Stimulated activated CD4-positive, alpha-beta T cell treated with anti-CD3 and anti-CD28 coated beads, Interleukin-12 subunit alpha, Interleukin-12 subunit beta, amount 100 ng/mL, for 4 hours (primary cell): ENCODE data around the gene MICAL3.

Experiments
- DNase-seq: peaks from one replicate; pipeline ENCODE4 v3.0.0-alpha.2; 2020

The MICAL3 gene

DNA sequence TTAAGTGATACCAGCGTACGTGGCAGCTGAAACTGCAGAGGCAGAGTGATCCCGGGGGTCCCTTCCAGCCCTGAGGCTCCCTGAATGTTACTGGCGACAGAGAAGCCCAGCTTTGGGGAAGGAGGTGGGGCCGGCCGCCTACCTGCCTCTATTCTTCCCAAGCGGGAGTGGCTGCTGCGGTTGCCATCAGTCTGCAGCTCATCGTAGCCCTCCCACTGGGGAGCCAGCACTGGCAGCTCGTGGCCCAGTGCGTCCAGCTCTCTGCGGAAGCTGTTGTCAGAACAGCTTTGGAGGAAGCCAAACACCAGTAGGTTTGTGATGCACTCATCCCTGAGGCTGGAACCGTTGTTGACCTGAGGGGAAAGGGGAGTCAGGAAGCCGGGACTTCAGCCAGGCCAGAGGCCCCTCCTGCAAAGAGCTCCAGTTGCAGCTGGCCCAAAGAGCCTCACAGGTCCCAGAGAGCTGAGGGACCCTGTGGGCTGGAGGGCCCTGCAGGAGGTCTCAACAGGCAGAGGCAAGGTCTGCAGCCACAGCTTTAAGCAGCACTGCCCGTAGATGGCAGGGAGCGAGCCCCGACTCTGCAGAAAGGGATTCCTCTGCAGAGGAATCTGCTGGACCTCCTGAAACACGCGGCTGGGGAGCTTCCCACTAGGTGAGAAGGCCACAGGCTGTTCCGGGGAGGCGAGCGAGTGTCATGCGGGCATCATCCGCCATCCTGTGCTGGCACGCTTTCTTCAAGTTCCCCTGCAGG lies 280.5 kb downstream of the MICAL3 start:
- no peak for DNase-seq

DNA sequence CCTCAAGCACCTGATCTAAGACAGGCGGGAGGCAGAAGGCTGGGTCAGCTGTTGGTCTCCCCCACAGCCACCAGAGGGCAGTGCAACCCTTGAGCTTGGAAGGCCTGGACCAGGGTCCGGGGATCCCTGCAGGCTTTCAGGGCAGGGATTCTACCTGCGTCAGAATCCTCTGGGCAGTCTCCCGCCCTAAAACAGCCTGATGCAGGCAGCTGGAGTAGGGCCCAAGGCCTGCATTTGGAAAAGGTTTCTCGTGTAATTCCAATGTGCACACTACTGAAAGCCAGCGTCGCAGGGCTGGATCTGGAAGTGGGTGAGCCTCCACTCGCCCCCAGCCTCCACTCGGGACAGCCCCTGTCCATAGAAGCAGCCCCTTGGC lies 281.8 kb downstream of the MICAL3 start:
- peak; percentile 70 for DNase-seq

DNA sequence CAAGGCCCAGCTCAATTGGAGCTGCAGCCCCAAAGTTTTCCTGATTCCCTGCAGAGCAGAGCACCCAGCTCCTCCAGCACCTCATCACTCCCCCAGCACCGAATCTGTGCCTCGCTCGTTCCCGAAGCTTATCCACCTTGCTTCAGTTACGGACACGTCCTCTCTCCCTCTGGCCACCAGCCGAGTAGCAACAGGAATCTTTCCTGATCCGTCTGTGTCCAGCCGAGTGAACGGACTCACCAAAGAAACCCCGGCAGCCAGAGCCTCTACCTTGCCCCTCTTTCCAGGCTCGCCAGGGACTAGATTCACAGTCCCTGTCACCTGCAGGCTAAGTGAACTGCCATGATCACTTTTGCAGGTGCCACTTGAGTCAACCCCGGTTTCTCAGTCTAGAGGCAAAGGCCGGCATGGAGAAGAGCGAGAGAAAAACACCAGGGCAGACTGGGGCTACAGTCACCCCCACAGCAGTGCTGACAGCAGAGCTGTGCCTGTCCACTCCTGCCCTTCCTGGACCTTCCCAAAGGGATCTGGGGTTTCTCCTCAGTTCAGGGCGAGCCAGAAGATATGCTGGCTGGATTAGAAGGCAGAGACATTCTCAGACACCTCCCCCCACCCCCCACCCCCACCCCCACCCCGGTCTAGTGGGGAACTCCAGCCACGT lies 282.4 kb downstream of the MICAL3 start:
- no peak for DNase-seq

DNA sequence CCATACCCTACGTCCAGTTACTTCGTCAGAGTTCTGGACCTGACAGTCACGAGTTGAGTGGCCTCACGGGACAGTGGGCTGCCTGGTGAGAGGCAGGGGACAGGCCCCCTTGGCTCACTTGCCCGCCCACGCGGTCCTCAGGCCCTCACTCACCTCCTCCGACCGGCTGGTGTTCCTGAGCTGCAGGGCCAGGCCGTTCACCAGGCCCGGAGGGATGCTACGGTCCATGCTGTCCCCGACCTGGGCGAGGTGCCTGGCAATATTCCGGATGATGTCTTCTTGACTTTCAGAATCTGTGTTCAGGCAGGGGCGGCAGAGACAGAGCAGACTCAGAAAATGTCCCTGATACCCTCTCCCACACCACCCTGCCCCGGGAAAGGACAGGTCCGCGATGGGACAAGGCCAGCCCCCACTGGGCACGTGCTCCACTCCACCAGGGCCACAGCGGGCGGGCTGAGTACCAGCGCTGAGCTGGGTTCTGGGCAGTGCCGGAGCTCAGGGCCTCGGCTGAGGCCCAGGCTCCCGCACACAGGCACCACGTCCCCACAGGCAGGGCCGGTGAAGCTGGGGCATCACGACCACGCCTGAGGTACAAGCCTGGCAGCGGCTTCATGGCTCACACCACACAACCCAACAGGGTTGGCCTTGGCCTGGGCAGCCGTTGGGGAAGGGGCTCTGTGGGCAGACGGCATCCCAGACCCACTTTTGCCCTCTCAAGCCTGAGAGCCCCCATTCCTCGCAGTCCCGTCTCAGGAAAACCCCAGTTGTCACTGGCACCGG lies 285.0 kb downstream of the MICAL3 start:
- no peak for DNase-seq

DNA sequence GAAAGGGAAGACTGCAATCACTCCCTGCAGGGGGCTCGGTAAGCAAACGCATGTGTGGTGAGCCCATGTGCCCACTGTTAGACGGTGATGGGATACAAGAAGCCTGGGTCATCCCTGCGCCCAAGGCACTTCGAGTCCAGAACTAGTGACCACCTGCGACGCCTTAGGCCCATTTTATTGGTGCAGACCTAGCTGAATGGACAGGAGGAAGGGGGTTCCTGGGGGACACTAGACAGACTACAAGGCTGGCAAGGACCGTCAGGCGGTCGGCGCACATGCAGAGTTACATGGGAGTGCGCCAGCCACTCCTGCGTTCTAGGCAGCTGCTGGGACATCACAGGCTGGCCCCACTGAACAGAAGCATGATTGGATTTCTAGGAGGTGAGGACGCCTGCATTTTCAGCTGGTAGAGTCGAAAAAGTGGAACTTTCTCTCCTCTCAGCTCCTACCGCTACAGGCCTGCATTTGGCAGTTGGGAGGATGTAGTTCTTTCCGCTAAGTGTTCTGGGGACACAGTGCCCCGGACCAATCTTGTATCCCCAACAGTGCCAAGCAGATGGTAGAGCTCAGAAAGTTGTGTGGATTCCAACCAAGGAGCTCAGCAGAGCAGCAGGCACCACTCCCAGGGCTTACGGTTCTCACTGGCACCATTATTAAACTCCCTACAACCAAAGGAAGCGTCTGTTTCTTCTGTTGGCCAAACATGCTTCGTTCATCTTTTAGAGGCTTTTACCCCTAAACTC lies 285.8 kb downstream of the MICAL3 start:
- no peak for DNase-seq
